ELF-1 (cell line): ENCODE measurements around the gene RMC1.
"Not testable (repeated sequence)": the region's sequence is repeated elsewhere in the genome, so short reads cannot be mapped to it uniquely, and the experiment has no call there.

Source experiments
- DNase-seq: peaks from one replicate; pipeline ENCODE4 v3.0.0-alpha.2; 2016; ENCODE audit warnings: low read depth, low spot score

The RMC1 gene

GRCh38 chr18:23498117-23498516 is 5.2 kb upstream of the RMC1 start:
- DNase-seq, result no peak

DNA sequence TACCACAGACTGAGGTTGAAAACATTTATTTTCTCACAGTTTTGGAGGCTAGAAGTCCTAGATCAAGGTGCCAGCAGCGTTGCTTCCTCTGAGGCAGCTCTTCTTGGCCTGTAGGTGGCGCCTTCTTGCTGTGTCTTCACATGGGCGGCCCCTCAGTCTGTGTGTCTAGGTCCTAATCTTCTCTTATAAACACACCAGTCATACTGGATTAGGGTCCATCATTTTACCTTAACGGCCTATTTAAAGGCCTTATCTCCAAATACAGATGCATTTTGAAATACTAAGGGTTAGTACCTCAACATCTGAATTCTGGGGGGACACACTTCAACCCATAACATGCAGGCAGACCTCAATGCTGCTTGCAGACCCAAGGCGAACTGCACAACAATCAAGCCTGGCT is 4.4 kb upstream of the RMC1 start:
- DNase-seq, result peak; percentile 67

- DNase-seq, result no peak
Measured at GRCh38 chr18:23499291-23499781, 4.0 kb upstream of the RMC1 start.

DNA sequence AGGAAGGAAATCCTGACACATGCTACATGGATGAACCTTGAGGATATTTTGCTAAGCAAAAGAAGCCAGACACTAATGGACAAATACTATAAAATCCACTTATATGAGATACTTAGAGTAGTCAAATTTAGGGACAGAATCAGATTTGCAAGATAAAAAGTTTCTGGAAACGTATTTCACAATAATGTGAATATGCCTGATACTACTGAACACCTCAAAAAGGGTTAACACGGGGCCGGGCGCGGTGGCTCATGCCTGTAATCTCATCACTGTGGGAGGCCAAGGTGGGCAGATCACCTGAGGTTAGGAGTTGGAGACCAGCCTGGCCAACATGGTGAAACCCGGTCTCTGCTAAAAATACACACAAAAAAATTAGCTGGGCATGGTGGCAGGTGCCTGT is 1.7 kb upstream of the RMC1 start:
- no peak for DNase-seq

DNA sequence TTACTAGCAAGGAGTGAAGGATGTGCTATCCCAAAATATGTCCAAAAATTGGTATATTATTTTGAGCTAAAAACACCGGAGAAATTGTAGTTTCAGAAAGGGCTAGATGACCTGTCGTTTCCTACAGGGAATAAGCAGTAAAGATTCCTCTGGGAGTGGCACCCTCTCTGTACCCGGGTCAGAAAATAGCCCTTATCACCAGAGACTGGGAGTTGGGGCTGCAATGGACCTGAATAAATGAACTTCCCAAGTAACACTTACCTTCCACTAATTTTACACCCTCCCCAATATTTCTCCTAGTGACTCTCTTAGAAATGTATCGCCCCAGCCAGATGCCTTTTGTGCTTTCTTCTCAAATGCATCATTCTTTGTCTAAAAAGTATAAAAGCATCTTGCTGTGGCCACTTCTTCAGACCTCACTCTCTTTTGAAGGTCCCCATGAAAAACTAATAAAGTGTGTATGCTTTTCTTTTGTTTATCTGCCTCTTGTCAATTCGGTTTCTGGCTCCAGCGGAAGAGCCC is 734 bp upstream of the RMC1 start:
- no peak for DNase-seq

DNA sequence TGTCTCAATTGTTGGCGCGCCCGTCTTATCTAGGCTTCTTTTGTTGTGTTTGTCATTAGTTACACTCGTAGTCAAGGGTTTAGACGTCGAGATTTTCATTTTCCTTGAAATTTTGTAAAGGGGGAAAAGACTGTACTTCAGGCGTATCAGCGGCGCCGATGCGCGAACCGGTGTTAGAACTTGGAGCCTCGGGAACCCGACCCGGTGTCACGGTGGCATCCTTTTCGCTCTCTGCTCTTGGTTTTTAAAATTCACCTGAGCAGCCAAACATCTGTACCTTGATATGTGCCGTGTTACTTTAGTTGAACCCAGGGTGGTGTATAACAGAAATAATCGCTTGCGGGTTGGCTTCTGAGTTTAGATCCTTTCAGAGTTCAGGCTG is 643 bp downstream of the RMC1 start:
- no peak for DNase-seq

DNA sequence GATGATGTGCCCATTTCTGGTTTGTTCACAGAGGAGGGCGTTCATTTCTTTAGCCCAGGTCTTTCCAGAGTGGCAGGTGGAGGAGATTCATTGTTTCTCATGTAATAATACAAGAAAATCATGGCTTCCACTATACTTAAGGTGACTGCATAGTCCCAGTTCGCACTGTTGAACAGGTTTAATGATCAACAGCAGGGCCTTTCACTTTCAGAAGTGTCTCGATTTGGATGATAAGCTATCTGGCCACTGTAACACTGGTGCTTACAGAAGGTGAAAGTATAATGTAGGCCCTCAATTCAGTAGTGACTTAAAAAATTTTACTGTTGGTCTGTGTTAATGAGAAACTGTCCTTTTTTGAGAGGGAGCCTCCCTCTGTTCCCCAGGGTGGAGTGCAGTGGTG is 1.4 kb downstream of the RMC1 start:
- no peak for DNase-seq

DNA sequence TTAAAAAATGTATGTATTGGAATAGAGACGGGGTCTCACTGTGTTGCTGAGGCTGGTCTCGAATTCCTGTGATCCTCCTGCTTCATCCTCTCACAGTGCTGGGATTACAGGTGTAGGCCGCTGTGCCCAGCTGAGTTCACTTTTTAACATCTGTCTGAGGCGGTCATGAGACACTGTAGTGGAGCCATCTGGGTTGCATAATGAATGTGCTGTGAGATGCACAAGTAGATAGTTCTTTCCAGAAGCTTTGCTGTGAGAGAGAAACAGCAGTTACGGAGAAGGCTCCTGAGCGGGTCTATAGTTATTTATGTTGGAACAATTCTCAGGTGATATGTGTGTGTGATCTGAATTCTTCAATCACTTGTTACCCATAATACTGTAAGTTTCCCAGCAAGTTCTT is 3.1 kb downstream of the RMC1 start:
- DNase-seq, result no peak

DNA sequence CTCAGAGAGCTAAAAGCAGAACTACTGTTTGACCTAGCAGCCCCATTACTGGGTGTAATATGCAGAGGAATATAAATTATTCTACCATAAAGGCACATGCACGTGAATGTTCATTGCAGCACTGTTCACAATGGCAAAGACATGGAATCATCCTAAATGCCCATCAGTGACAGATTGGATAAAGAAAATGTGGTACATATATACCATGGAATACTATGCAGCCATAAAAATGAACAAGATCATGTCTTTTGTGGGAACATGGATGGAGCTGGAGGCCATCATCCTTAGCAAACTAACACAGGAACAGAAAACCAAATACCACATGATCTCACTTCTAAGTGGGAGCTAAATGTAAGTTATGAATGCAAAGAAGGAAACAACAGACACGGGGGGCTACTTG is 7.6 kb downstream of the RMC1 start:
- not testable (repeated sequence) for DNase-seq

GRCh38 chr18:23512216-23512615 is 8.9 kb downstream of the RMC1 start:
- DNase-seq, result not testable (repeated sequence)

DNA sequence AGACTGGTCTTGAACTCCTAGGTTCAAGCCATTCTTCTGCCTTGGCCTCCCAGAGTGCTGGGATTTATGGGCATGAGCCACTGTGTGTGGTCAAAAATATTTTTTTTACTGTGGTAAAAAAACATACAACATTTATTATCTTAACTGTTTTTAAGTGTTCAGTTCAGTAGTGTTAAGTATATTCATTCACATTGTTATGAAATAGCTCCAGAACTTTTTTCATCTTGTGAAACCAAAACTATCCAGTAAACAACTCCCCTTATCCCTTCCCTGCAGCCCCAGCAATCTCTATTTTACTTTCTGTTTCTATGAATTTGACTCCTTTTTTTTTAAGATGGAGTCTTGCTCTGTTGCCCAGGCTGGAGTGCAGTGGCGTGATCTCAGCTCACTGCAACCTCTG is 9.3 kb downstream of the RMC1 start:
- no peak for DNase-seq

DNA sequence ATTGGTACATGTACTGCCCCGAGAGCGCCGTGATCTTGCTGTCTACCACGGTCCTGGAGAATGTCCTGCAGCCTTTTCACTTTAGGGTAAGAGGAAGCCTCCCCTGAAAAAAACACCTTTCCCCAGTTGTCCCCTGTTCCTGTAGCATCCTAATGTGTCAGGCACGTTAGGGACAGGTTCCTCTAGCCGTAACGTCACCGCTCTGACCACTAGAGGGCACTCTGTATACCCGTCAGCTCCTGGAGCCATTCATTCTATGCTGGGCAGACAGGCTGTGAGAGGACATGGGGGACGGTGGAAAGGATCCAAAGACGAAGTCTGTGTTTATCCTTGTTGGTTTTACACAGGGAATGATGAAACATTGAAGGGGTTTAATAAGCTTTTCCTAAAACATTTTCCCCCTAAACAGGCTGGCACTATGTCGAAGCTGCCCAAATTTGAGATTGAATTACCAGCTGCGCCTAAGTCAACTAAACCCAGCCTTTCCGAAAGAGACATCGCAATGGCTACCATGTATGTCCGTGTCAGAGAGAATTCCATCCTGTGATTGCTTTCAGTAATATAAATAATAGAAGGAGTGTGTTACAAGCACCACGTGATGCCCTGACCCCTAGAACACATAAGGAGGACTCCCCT is 12.7 kb downstream of the RMC1 start:
- DNase-seq, result peak; percentile 86

DNA sequence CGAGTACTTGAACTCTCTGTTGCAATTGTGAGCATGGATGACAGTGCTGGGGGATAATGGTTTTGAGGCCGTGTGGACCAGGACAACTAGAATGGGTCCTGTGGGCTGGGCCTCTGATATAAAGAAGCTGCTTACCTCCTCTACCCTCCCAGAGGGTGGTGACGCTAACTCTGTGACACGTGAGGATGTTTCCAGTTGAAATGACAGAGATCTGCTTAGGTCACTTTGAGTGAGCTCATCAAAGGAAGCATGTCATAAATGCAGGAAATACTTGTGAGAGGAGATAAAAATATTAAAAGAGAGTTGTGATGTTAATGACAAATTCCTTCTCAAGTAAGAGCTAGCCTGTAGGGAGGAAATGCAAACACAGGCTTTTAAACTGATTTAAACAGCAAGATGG is 16.4 kb downstream of the RMC1 start:
- DNase-seq, result no peak

- no peak for DNase-seq
Measured at GRCh38 chr18:23521271-23521670, 18.0 kb downstream of the RMC1 start.

- DNase-seq, result no peak
Measured at GRCh38 chr18:23521907-23522306, 18.6 kb downstream of the RMC1 start.

DNA sequence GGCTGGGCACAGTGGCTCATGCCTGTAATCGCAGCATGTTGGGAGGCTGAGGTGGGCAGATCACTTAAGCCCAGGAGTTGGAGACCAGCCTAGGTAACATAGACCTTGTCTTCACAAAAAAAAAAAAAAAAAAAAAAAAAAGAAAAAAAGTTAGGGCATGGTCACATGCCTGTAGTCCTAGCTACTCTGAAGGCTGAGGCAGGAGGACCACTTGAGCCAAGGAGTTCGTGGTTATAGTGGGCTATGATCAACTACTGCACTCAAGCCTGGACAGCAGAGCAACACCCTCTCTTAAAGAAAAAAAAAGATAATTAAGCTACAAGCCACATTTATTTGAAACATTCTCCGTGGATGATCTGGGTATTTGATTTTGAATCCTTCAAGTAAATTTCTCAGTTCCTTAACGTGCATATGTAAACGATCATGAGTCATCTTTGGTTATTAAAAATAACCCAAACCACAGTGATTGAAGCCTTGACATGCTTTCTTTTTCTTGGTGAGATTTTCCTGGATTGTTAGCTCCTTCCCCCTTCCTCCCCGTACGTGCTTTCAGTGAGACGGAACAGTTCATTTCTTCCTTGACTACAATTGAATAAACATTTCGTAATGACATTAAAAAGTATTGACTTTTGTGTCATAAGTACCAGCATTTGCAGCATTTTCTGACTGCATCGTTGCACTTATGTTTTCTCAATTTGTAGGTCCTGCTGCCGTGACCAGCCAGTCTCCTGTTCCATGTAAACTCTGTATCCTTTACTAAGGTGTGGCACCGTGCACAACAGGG is 20.3 kb downstream of the RMC1 start:
- no peak for DNase-seq

DNA sequence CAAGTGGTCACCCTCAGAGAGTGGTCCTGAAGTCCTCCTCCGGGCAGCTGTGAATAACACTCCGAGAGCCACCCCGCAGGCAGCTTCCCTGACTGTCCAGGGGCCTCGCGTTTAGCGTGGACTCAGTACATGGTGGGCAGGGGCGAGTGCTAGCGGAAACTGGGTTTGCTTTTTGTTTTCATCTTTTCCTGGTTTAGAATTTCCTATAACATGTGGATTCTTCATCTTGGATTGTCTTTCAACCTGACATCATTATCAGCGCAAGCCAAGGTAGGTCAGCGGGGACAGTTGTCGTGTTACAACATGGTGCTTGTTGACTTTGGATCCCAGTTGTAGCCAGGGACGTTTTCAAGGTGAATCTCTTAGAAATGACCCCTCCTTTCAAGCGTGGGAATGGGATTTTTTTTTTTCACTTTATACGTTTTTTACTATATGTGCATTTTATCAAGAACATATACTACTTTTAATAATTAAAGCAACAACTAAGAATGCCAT is 20.9 kb downstream of the RMC1 start:
- DNase-seq, result no peak

- no peak for DNase-seq
Measured at GRCh38 chr18:23526501-23527063, 23.3 kb downstream of the RMC1 start.

- no peak for DNase-seq
Measured at GRCh38 chr18:23528580-23529472, 25.5 kb downstream of the RMC1 start.

DNA sequence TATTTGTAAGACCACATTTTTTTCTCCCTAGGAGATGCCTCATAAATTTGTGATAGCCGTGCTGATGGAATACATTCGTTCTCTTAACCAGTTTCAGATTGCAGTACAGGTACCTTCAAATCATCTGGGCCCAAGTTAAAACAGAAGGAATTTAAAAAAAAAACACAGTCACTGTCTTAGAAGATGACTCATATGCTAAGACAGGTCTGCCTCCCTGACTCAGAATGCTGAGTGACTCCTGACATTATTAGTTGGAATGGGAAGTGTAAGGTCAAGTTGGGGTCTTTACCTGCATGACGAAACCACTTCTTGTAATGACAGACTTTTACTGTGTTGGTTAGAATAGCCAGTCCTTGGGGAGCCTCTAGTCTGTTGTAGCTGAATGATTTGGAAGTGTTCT is 26.3 kb downstream of the RMC1 start:
- DNase-seq, result no peak

- no peak for DNase-seq
Measured at GRCh38 chr18:23530195-23530594, 26.9 kb downstream of the RMC1 start.

DNA sequence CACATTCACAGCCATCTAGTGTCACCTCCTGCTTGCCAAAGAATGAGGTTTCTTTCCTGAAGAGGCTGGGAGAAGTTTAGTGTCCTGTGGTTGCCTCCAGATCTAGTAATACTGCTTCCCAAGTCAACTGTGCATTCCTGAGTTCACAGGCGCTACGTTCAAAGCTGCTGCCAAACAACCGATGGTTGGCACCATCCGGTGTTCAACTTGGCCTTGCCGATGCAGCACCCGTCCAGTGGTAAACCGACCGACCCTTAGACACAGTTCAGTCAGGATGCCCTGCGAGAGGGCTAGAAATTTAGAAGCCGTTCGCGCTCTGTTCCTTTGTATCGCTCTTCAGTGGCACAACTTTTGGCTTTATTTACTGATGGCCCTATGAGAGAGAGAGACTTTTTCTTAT is 28.6 kb downstream of the RMC1 start:
- DNase-seq, result no peak
